Measurements from ENCODE around the gene ST3GAL5.

The ST3GAL5 gene

GRCh38 chr2:85878719-85879370 lies 9.9 kb downstream of the ST3GAL5 start:
- Histone ChIP-seq H3K27ac (peak overlapping the region; percentile 26; the same call in 1 of the 2 replicates), H3K36me3 (ENCODE audit: insufficient read depth, low read length) (no peaks in the 10 kb centered on the region; the same call in 1 of the 2 replicates), H3K4me3 (no peak overlapping the region), H3K9ac (ENCODE audit: insufficient read length) (peak overlapping the region; percentile 8), H3K9me3 (ENCODE audit: low read depth, low read length) (no peaks in the 10 kb centered on the region)
- no peak for DNase-seq (ENCODE audit: low read depth, low spot score)
- no peak for TF ChIP-seq POLR2AphosphoS5 (IDR thresholded peaks at IDR 0.05; ENCODE audit: borderline replicate concordance, low read depth, low read length)
- TF ChIP-seq EZH2 (IDR thresholded peaks at IDR 0.05), result no peak
- TF ChIP-seq FOXP2 (optimal IDR thresholded peaks at IDR 0.05; ENCODE audit: control extremely low read depth, extremely low read length, insufficient read depth), result no peak

GRCh38 chr2:85875350-85876050 lies 13.3 kb downstream of the ST3GAL5 start:
- no peak for DNase-seq (ENCODE audit: low read depth, low spot score)
- no peaks in the 10 kb centered on the region for H3K9me3 ChIP-seq (ENCODE audit: low read depth, low read length)
- H3K4me3 ChIP-seq, result peak overlapping the region; percentile 57
- no peaks in the 10 kb centered on the region for H3K36me3 ChIP-seq (ENCODE audit: insufficient read depth, low read length)
- no peak for TF ChIP-seq FOXP2 (optimal IDR thresholded peaks at IDR 0.05; ENCODE audit: control extremely low read depth, extremely low read length, insufficient read depth)
- TF ChIP-seq POLR2AphosphoS5 (IDR thresholded peaks at IDR 0.05; ENCODE audit: borderline replicate concordance, low read depth, low read length), result no peak
- TF ChIP-seq EZH2 (IDR thresholded peaks at IDR 0.05), result no peak
- H3K27ac ChIP-seq, result peak overlapping the region; percentile 88
- no peak overlapping the region for H3K9ac ChIP-seq (ENCODE audit: insufficient read length)

- peak overlapping the region; percentile 88 for H3K27ac ChIP-seq
- no peaks in the 10 kb centered on the region for H3K36me3 ChIP-seq (ENCODE audit: insufficient read depth, low read length)
- peak overlapping the region; percentile 62 for H3K4me3 ChIP-seq
- TF ChIP-seq FOXP2 (optimal IDR thresholded peaks at IDR 0.05; ENCODE audit: control extremely low read depth, extremely low read length, insufficient read depth) (peak; percentile 75), EZH2 (IDR thresholded peaks at IDR 0.05) (no peak)
- H3K9ac ChIP-seq (ENCODE audit: insufficient read length), result peak overlapping the region; percentile 7
- H3K9me3 ChIP-seq (ENCODE audit: low read depth, low read length), result no peaks in the 10 kb centered on the region
- DNase-seq (ENCODE audit: low read depth, low spot score), result peak; percentile 57
These were observed 15.1 kb downstream of the ST3GAL5 start for GRCh38 chr2:85873679-85874078.

GRCh38 chr2:85872536-85873161 lies 16.1 kb downstream of the ST3GAL5 start:
- H3K9ac ChIP-seq (ENCODE audit: insufficient read length), result no peak overlapping the region
- TF ChIP-seq POLR2AphosphoS5 (IDR thresholded peaks at IDR 0.05; ENCODE audit: borderline replicate concordance, low read depth, low read length) (no peak), EZH2 (IDR thresholded peaks at IDR 0.05) (no peak), FOXP2 (optimal IDR thresholded peaks at IDR 0.05; ENCODE audit: control extremely low read depth, extremely low read length, insufficient read depth) (no peak)
- H3K36me3 ChIP-seq (ENCODE audit: insufficient read depth, low read length), result no peaks in the 10 kb centered on the region
- H3K27ac ChIP-seq, result no peak overlapping the region
- no peak for DNase-seq (ENCODE audit: low read depth, low spot score)
- no peaks in the 10 kb centered on the region for H3K9me3 ChIP-seq (ENCODE audit: low read depth, low read length)
- H3K4me3 ChIP-seq, result no peak overlapping the region

GRCh38 chr2:85871494-85872164 lies 17.2 kb downstream of the ST3GAL5 start:
- Histone ChIP-seq H3K36me3 (ENCODE audit: insufficient read depth, low read length) (no peaks in the 10 kb centered on the region), H3K4me3 (no peak overlapping the region), H3K9ac (ENCODE audit: insufficient read length) (no peak overlapping the region), H3K27ac (no peak overlapping the region), H3K9me3 (ENCODE audit: low read depth, low read length) (no peaks in the 10 kb centered on the region)
- TF ChIP-seq FOXP2 (optimal IDR thresholded peaks at IDR 0.05; ENCODE audit: control extremely low read depth, extremely low read length, insufficient read depth) (no peak), POLR2AphosphoS5 (IDR thresholded peaks at IDR 0.05; ENCODE audit: borderline replicate concordance, low read depth, low read length) (no peak), EZH2 (IDR thresholded peaks at IDR 0.05) (no peak)
- no peak for DNase-seq (ENCODE audit: low read depth, low spot score)

GRCh38 chr2:85868822-85869221 lies 20.0 kb downstream of the ST3GAL5 start:
- no peak for DNase-seq (ENCODE audit: low read depth, low spot score)
- Histone ChIP-seq H3K27ac (no peak overlapping the region), H3K36me3 (ENCODE audit: insufficient read depth, low read length) (no peaks in the 10 kb centered on the region), H3K9me3 (ENCODE audit: low read depth, low read length) (no peaks in the 10 kb centered on the region), H3K4me3 (no peak overlapping the region), H3K9ac (ENCODE audit: insufficient read length) (no peak overlapping the region)
- TF ChIP-seq FOXP2 (optimal IDR thresholded peaks at IDR 0.05; ENCODE audit: control extremely low read depth, extremely low read length, insufficient read depth) (no peak), EZH2 (IDR thresholded peaks at IDR 0.05) (no peak)

GRCh38 chr2:85867556-85868292 lies 21.1 kb downstream of the ST3GAL5 start:
- Histone ChIP-seq H3K4me3 (no peak overlapping the region), H3K27ac (no peak overlapping the region), H3K36me3 (ENCODE audit: insufficient read depth, low read length) (no peaks in the 10 kb centered on the region), H3K9ac (ENCODE audit: insufficient read length) (no peak overlapping the region), H3K9me3 (ENCODE audit: low read depth, low read length) (no peaks in the 10 kb centered on the region)
- no peak for DNase-seq (ENCODE audit: low read depth, low spot score)
- no peak for TF ChIP-seq EZH2 (IDR thresholded peaks at IDR 0.05)
- TF ChIP-seq POLR2AphosphoS5 (IDR thresholded peaks at IDR 0.05; ENCODE audit: borderline replicate concordance, low read depth, low read length), result no peak
- TF ChIP-seq FOXP2 (optimal IDR thresholded peaks at IDR 0.05; ENCODE audit: control extremely low read depth, extremely low read length, insufficient read depth), result no peak

Data from SK-N-MC (cell line).